GM12872 (cell line): Measurements from ENCODE around the gene HLCS.

Experiments
- TF ChIP-seq, protein P1 (sequence below): IDR thresholded peaks from 3 replicates; pipeline ENCODE4 v1.5.1; 2011; ENCODE audit warnings: low read depth, mild to moderate bottlenecking, low read length, moderate library complexity; ENCODE audit not compliant: insufficient read depth

The HLCS gene

GRCh38 chr21:36988536-36988935, 22.1 kb upstream of the HLCS start:
- TF ChIP-seq, protein P1, sequence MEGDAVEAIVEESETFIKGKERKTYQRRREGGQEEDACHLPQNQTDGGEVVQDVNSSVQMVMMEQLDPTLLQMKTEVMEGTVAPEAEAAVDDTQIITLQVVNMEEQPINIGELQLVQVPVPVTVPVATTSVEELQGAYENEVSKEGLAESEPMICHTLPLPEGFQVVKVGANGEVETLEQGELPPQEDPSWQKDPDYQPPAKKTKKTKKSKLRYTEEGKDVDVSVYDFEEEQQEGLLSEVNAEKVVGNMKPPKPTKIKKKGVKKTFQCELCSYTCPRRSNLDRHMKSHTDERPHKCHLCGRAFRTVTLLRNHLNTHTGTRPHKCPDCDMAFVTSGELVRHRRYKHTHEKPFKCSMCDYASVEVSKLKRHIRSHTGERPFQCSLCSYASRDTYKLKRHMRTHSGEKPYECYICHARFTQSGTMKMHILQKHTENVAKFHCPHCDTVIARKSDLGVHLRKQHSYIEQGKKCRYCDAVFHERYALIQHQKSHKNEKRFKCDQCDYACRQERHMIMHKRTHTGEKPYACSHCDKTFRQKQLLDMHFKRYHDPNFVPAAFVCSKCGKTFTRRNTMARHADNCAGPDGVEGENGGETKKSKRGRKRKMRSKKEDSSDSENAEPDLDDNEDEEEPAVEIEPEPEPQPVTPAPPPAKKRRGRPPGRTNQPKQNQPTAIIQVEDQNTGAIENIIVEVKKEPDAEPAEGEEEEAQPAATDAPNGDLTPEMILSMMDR = no peak

GRCh38 chr21:36987845-36988244, 21.4 kb upstream of the HLCS start:
- TF ChIP-seq, protein P1 = no peak

DNA sequence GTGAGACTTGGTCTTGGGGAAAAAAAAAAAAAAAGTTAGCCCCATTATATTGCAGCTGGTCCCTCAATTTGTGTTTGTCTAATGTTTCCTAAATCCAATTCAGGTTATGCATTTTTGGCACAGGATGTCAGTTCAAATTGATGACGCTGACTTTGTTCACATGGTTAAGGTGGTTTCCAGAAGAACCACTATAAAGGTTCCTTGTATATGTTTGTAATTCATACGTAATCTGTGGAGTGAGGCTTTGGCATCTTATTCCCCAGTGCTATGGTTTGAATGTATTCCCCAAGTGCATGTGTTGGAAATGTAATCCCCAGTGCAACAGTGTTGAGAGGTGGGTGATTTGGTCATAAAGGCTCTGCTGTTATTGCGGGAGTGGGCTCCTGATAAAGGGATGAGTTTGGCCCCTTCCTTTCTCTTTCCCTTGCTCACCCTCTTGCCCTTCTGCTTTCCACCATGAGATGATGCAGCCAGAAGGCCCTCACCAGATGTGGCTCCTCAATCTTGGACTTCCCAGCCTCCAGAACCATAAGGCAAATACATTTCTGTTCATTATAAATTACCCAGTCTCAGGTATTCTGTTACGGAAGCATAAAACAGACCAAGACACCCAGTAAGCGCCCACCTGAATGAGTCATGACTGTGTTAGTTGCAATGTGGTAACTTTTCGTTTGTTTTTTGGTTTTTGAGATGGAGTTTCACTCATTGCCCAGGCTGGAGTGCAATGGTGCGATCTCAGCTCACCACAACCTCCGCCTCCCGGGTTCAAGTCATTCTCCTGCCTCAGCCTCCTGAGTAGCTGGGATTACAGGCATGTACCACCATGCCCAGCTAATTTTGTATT, 19.5 kb upstream of the HLCS start:
- TF ChIP-seq, protein P1 = no peak

- TF ChIP-seq, protein P1 = no peak
These were observed 15.7 kb upstream of the HLCS start for GRCh38 chr21:36981977-36982700.

GRCh38 chr21:36981049-36981391, 14.6 kb upstream of the HLCS start:
- TF ChIP-seq, protein P1 = no peak

GRCh38 chr21:36980280-36981048, 14.0 kb upstream of the HLCS start:
- TF ChIP-seq, protein P1 = no peak
